ENCODE results near the gene TMEM50A.
"Not testable (repeated sequence)": the region's sequence is repeated elsewhere in the genome, so short reads cannot be mapped to it uniquely, and the experiment has no call there.

Gene TMEM50A

GRCh38 chr1:25338188-25338981 lies at the start of gene TMEM50A:
Gene TMEM50A (plus strand): TSS chr1:25338334. CDS start chr1:25340487, 2,153 bp downstream.
- H3K36me3 ChIP-seq (ENCODE audit: control insufficient read depth, insufficient read depth, low read length): no peaks in the 10 kb centered on the region; the same call in 1 of the 2 replicates
- no peaks in the 10 kb centered on the region for H3K27me3 ChIP-seq (replicated peaks; ENCODE audit: control insufficient read depth, insufficient read depth, low read length)
- peak within 1 kb of the TSS; percentile 90 for H3K4me3 ChIP-seq (replicated peaks; ENCODE audit: low read depth, low read length)
- TF ChIP-seq, protein P1, sequence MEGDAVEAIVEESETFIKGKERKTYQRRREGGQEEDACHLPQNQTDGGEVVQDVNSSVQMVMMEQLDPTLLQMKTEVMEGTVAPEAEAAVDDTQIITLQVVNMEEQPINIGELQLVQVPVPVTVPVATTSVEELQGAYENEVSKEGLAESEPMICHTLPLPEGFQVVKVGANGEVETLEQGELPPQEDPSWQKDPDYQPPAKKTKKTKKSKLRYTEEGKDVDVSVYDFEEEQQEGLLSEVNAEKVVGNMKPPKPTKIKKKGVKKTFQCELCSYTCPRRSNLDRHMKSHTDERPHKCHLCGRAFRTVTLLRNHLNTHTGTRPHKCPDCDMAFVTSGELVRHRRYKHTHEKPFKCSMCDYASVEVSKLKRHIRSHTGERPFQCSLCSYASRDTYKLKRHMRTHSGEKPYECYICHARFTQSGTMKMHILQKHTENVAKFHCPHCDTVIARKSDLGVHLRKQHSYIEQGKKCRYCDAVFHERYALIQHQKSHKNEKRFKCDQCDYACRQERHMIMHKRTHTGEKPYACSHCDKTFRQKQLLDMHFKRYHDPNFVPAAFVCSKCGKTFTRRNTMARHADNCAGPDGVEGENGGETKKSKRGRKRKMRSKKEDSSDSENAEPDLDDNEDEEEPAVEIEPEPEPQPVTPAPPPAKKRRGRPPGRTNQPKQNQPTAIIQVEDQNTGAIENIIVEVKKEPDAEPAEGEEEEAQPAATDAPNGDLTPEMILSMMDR (IDR thresholded peaks at IDR 0.05; ENCODE audit: insufficient read depth, low read length, poor library complexity, severe bottlenecking): no peak
- peak; percentile 96 for DNase-seq (ENCODE audit: extremely low read depth, insufficient read length)

GRCh38 chr1:25288573-25289101 lies 49.5 kb upstream of the TMEM50A start:
- not testable (repeated sequence) for H3K4me3 ChIP-seq (replicated peaks; ENCODE audit: low read depth, low read length); DNase-seq (ENCODE audit: extremely low read depth, insufficient read length); H3K27me3 ChIP-seq (replicated peaks; ENCODE audit: control insufficient read depth, insufficient read depth, low read length); H3K36me3 ChIP-seq (ENCODE audit: control insufficient read depth, insufficient read depth, low read length)

- not testable (repeated sequence) for DNase-seq (ENCODE audit: extremely low read depth, insufficient read length); H3K27me3 ChIP-seq (replicated peaks; ENCODE audit: control insufficient read depth, insufficient read depth, low read length); H3K36me3 ChIP-seq (ENCODE audit: control insufficient read depth, insufficient read depth, low read length); H3K4me3 ChIP-seq (replicated peaks; ENCODE audit: low read depth, low read length)
- TF ChIP-seq, protein P1 (IDR thresholded peaks at IDR 0.05; ENCODE audit: insufficient read depth, low read length, poor library complexity, severe bottlenecking): peak; percentile 7
Observed at GRCh38 chr1:25290043-25290442, 48.1 kb upstream of the TMEM50A start.

- H3K4me3 ChIP-seq (replicated peaks; ENCODE audit: low read depth, low read length); H3K27me3 ChIP-seq (replicated peaks; ENCODE audit: control insufficient read depth, insufficient read depth, low read length); H3K36me3 ChIP-seq (ENCODE audit: control insufficient read depth, insufficient read depth, low read length); DNase-seq (ENCODE audit: extremely low read depth, insufficient read length): not testable (repeated sequence)
Observed at GRCh38 chr1:25293426-25293825, 44.7 kb upstream of the TMEM50A start.

DNA sequence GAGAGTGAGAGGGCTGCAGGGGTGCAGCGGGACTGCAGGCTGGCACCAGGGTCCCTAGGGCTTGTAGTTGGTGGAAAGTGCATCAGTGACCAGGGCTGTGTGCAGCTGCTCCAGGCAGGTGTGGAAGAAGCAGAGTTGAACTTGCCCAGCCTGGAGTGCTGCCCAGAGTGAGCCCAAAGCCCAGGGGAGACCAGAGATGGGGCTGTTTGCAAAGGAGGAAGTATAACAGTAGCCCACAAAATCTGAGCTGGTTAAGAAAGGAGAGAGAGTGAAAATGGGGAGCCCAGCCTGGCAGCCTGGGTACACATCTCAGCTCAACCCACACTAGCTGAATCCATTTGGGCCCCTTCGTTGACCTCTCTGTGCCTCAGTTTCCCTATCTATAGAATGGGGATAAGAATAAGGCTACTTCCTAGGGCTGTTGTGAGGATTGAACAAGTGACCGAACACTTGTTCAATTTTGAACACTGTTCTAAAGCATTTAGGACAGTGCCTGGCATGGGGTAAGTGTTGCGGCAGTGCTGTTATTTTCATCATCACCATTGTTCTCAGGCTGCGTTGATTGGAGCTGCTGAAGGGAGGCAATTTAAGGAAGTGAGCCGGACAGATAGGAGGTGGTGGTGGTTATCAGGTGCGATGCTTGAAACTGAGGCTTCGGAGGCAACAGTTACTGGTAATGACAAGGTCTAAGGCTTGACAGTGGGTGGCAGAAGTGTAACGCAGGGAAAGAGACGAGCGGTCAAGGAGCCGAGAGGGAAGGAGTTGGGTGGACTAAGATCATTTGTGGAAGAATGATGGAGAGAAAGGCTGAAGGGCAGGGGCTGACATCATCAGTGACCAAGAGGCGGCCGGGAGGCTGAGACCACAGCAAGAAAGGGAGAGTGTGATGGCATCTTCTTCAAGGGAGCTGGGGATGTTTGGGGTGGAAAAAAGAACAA lies 43.0 kb upstream of the TMEM50A start:
- not testable (repeated sequence) for H3K27me3 ChIP-seq (replicated peaks; ENCODE audit: control insufficient read depth, insufficient read depth, low read length); H3K4me3 ChIP-seq (replicated peaks; ENCODE audit: low read depth, low read length); DNase-seq (ENCODE audit: extremely low read depth, insufficient read length); H3K36me3 ChIP-seq (ENCODE audit: control insufficient read depth, insufficient read depth, low read length)

- H3K4me3 ChIP-seq (replicated peaks; ENCODE audit: low read depth, low read length); H3K36me3 ChIP-seq (ENCODE audit: control insufficient read depth, insufficient read depth, low read length); DNase-seq (ENCODE audit: extremely low read depth, insufficient read length); H3K27me3 ChIP-seq (replicated peaks; ENCODE audit: control insufficient read depth, insufficient read depth, low read length): not testable (repeated sequence)
Observed at GRCh38 chr1:25296501-25296900, 41.6 kb upstream of the TMEM50A start.

DNA sequence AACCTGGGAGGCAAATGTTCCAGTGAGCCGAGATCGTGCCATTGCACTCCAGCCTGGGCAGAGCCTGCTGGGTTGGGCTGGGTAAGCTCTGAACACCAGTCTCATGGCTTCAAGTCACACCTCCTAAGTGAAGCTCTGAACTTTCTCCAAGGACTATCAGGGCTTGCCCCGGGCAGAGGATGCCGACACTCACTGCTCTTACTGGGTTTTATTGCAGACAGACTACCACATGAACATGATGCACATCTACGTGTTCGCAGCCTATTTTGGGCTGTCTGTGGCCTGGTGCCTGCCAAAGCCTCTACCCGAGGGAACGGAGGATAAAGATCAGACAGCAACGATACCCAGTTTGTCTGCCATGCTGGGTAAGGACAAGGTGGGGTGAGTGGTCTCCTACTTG lies 37.4 kb upstream of the TMEM50A start:
- not testable (repeated sequence) for H3K27me3 ChIP-seq (replicated peaks; ENCODE audit: control insufficient read depth, insufficient read depth, low read length); H3K4me3 ChIP-seq (replicated peaks; ENCODE audit: low read depth, low read length); H3K36me3 ChIP-seq (ENCODE audit: control insufficient read depth, insufficient read depth, low read length); DNase-seq (ENCODE audit: extremely low read depth, insufficient read length)

GRCh38 chr1:25302330-25302729 lies 35.8 kb upstream of the TMEM50A start:
- not testable (repeated sequence) for DNase-seq (ENCODE audit: extremely low read depth, insufficient read length); H3K4me3 ChIP-seq (replicated peaks; ENCODE audit: low read depth, low read length); H3K36me3 ChIP-seq (ENCODE audit: control insufficient read depth, insufficient read depth, low read length); H3K27me3 ChIP-seq (replicated peaks; ENCODE audit: control insufficient read depth, insufficient read depth, low read length)

DNA sequence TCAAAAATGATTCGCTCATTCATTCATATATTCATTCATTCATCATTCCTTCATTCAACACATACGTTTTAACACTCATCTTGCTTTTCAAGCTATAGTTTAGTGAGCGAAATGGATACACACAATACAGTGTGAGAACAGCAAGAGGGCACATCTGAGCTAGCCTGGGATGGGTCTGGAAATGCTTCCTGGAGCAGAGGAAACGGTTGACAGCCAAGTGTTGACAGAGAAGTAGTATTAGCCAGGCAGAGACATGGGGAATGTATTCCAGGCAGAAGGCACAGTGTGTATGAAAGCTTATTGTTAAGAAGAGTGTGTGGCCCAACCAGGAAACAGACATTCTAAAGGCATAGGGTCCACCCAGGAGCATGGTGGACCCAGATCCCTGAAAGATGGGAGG lies 33.2 kb upstream of the TMEM50A start:
- not testable (repeated sequence) for H3K27me3 ChIP-seq (replicated peaks; ENCODE audit: control insufficient read depth, insufficient read depth, low read length); DNase-seq (ENCODE audit: extremely low read depth, insufficient read length); H3K36me3 ChIP-seq (ENCODE audit: control insufficient read depth, insufficient read depth, low read length); H3K4me3 ChIP-seq (replicated peaks; ENCODE audit: low read depth, low read length)

DNA sequence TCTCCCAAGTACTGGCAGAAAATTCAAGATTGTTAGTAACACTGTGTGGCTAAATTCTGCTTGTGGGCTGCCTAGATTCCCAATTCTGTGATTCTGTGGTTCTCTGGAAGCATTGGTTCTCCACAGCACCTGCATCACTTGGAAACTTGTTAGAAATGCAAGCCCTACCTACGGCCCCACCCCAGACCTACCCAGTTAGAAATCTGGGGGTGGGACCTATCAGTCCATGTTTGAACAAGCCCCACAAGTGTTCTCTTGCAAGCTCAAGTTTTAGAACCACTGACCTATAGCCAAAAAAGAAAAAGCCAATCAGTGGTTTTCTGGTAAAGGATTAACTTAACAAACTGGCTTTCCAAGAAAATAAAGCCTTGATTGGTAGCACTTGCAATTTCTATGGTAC lies 30.0 kb upstream of the TMEM50A start:
- H3K27me3 ChIP-seq (replicated peaks; ENCODE audit: control insufficient read depth, insufficient read depth, low read length); H3K4me3 ChIP-seq (replicated peaks; ENCODE audit: low read depth, low read length); DNase-seq (ENCODE audit: extremely low read depth, insufficient read length); H3K36me3 ChIP-seq (ENCODE audit: control insufficient read depth, insufficient read depth, low read length): not testable (repeated sequence)

- H3K4me3 ChIP-seq (replicated peaks; ENCODE audit: low read depth, low read length); H3K36me3 ChIP-seq (ENCODE audit: control insufficient read depth, insufficient read depth, low read length); H3K27me3 ChIP-seq (replicated peaks; ENCODE audit: control insufficient read depth, insufficient read depth, low read length); DNase-seq (ENCODE audit: extremely low read depth, insufficient read length): not testable (repeated sequence)
Observed at GRCh38 chr1:25309085-25309484, 29.0 kb upstream of the TMEM50A start.

- not testable (repeated sequence) for H3K36me3 ChIP-seq (ENCODE audit: control insufficient read depth, insufficient read depth, low read length); DNase-seq (ENCODE audit: extremely low read depth, insufficient read length); H3K27me3 ChIP-seq (replicated peaks; ENCODE audit: control insufficient read depth, insufficient read depth, low read length); H3K4me3 ChIP-seq (replicated peaks; ENCODE audit: low read depth, low read length)
Observed at GRCh38 chr1:25309486-25309885, 28.6 kb upstream of the TMEM50A start.
